Right lobe of liver (tissue), 4 donors: ENCODE measurements around the gene PSD4.

Experiments used
- CTCF ChIP-seq, 4 donors: fragments of 200-600 bp in 3 of 4; fragments of 450-650 bp in 1 of 4; IDR thresholded peaks; one replicate each; pipeline versions ENCODE4 v1.5.1 to v1.8.0; 2016 to 2022; ENCODE audit warnings: antibody characterized with exemption in 4 of 4, mild to moderate bottlenecking in 2 of 4
- POLR2A ChIP-seq: fragments of 450-650 bp; IDR thresholded peaks from one replicate; pipeline ENCODE4 v1.6.1; 2017; ENCODE audit warnings: antibody characterized with exemption, mild to moderate bottlenecking
- donor health status: DM: no; HTN: no; CAD: no.
- donor health status: DM: no; HTN: no; CAD: no.
- donor health status: DM: no; HTN: yes; CAD: no.

GRCh38 chr2:113162869-113163268 lies 10.9 kb upstream of the PSD4 start:
- TF ChIP-seq CTCF (IDR thresholded peaks at IDR 0.05): no peak
- TF ChIP-seq POLR2A: no peak
